GM23248 (cell line): Measurements from ENCODE around the gene PTGES.

Experiments
- EZH2 ChIP-seq: fragments of 200-600 bp; sonication (generic); IDR thresholded peaks from 2 replicates; pipeline ENCODE4 v1.6.1; 2018; ENCODE audit warnings: antibody characterized with exemption, mild to moderate bottlenecking; ENCODE audit not compliant: insufficient read depth, poor library complexity, severe bottlenecking
- EZH2phosphoT487 ChIP-seq: fragments of 200-600 bp; sonication (generic); IDR thresholded peaks from 2 replicates; pipeline ENCODE4 v1.6.1; 2018; ENCODE audit warnings: antibody characterized with exemption, moderate library complexity, mild to moderate bottlenecking, low read depth; ENCODE audit not compliant: insufficient read depth

GRCh38 chr9:129752900-129753729, at the start of gene PTGES:
- TF ChIP-seq EZH2phosphoT487, result no peak
- no peak for TF ChIP-seq EZH2
